GM23338 (cell line): ENCODE measurements around the gene GUCA1A.

Experiments
- EZH2 ChIP-seq: fragments of 200-600 bp; sonication (generic); IDR thresholded peaks from one replicate; pipeline ENCODE4 v1.8.0; 2017; ENCODE audit warnings: antibody characterized with exemption, mild to moderate bottlenecking, low read depth; ENCODE audit not compliant: unreplicated experiment
- EZH2phosphoT487 ChIP-seq: fragments of 200-600 bp; sonication (generic); IDR thresholded peaks from one replicate; pipeline ENCODE4 v1.8.1; 2018; ENCODE audit warnings: antibody characterized with exemption; ENCODE audit not compliant: unreplicated experiment
- JUNB ChIP-seq: IDR thresholded peaks from one replicate; pipeline ENCODE4 v1.6.1; 2016; ENCODE audit warnings: antibody characterized with exemption; ENCODE audit not compliant: unreplicated experiment
- NANOG ChIP-seq: IDR thresholded peaks from 2 replicates; pipeline ENCODE4 v1.6.1; 2016; ENCODE audit warnings: antibody characterized with exemption, borderline replicate concordance
- POLR2AphosphoS5 ChIP-seq: IDR thresholded peaks from 2 replicates; pipeline ENCODE4 v1.6.1; 2016; ENCODE audit warnings: antibody characterized with exemption, low read depth
- REST ChIP-seq: IDR thresholded peaks from one replicate; pipeline ENCODE4 v1.6.1; 2018; ENCODE audit warnings: antibody characterized with exemption; ENCODE audit not compliant: unreplicated experiment
- TF ChIP-seq, protein P1 (sequence below), 2 experiments: fragments of 200-600 bp in 1 of 2; sonication (generic) in 1 of 2; conservative IDR thresholded peaks; 2 replicates each; pipeline versions ENCODE4 v1.5.1 to v1.6.1; 2016 to 2017; ENCODE audit warnings: antibody characterized with exemption in 2 of 2, low read depth in 2 of 2, mild to moderate bottlenecking in 2 of 2, moderate library complexity in 1 of 2

GRCh38 chr6:42129360-42129676, 43.8 kb upstream of the GUCA1A start:
- TF ChIP-seq, protein P1, sequence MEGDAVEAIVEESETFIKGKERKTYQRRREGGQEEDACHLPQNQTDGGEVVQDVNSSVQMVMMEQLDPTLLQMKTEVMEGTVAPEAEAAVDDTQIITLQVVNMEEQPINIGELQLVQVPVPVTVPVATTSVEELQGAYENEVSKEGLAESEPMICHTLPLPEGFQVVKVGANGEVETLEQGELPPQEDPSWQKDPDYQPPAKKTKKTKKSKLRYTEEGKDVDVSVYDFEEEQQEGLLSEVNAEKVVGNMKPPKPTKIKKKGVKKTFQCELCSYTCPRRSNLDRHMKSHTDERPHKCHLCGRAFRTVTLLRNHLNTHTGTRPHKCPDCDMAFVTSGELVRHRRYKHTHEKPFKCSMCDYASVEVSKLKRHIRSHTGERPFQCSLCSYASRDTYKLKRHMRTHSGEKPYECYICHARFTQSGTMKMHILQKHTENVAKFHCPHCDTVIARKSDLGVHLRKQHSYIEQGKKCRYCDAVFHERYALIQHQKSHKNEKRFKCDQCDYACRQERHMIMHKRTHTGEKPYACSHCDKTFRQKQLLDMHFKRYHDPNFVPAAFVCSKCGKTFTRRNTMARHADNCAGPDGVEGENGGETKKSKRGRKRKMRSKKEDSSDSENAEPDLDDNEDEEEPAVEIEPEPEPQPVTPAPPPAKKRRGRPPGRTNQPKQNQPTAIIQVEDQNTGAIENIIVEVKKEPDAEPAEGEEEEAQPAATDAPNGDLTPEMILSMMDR (conservative IDR thresholded peaks at IDR 0.05; ENCODE audit: low read depth in 2 of 2) = no peak
- TF ChIP-seq JUNB = no peak
- TF ChIP-seq POLR2AphosphoS5 = no peak
- no peak for TF ChIP-seq EZH2
- TF ChIP-seq REST = no peak
- no peak for TF ChIP-seq NANOG
- no peak for TF ChIP-seq EZH2phosphoT487
